ENCODE data around the gene SLC18A3. TPM values are rescaled to one million over a fixed set of nuclear protein-coding genes. Genes with fewer than 3 reads are reported as not detected.

The SLC18A3 gene
- total RNA-seq, 1 experiment from 2014 or later = not detected

GRCh38 chr10:49621561-49621960 lies 11.5 kb downstream of the SLC18A3 start:
- H3K4me1 Mint-ChIP-seq (ENCODE audit: low read depth, unreplicated experiment) = no peaks in the 10 kb centered on the region
- no TSS peak for BruUV-seq (replicated peaks)
- H3K9me3 Mint-ChIP-seq (ENCODE audit: low read depth, unreplicated experiment) = no peaks in the 10 kb centered on the region
- no peak overlapping the region for H3K27ac Mint-ChIP-seq (ENCODE audit: unreplicated experiment)
- TF ChIP-seq, protein P1, sequence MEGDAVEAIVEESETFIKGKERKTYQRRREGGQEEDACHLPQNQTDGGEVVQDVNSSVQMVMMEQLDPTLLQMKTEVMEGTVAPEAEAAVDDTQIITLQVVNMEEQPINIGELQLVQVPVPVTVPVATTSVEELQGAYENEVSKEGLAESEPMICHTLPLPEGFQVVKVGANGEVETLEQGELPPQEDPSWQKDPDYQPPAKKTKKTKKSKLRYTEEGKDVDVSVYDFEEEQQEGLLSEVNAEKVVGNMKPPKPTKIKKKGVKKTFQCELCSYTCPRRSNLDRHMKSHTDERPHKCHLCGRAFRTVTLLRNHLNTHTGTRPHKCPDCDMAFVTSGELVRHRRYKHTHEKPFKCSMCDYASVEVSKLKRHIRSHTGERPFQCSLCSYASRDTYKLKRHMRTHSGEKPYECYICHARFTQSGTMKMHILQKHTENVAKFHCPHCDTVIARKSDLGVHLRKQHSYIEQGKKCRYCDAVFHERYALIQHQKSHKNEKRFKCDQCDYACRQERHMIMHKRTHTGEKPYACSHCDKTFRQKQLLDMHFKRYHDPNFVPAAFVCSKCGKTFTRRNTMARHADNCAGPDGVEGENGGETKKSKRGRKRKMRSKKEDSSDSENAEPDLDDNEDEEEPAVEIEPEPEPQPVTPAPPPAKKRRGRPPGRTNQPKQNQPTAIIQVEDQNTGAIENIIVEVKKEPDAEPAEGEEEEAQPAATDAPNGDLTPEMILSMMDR (IDR thresholded peaks at IDR 0.05; ENCODE audit: unreplicated experiment) = no peak
- intact Hi-C loops (cut with micrococcal nuclease; ENCODE audit: unreplicated experiment) = no loop called here
- CTCF ChIA-PET = no interaction called here
- H3K4me3 Mint-ChIP-seq (ENCODE audit: low read depth, unreplicated experiment) = no peak overlapping the region
- no peaks in the 10 kb centered on the region for H3K36me3 Mint-ChIP-seq (ENCODE audit: insufficient read depth, unreplicated experiment)
- H3K27me3 Mint-ChIP-seq (ENCODE audit: unreplicated experiment) = peaks cover 86% of the 10 kb centered on the region
- no peak for DNase-seq

GRCh38 chr10:49622426-49623425 lies 12.6 kb downstream of the SLC18A3 start:
- Mint-ChIP-seq H3K4me3 (ENCODE audit: low read depth, unreplicated experiment) (no peak overlapping the region), H3K9me3 (ENCODE audit: low read depth, unreplicated experiment) (no peaks in the 10 kb centered on the region), H3K27ac (ENCODE audit: unreplicated experiment) (no peak overlapping the region), H3K4me1 (ENCODE audit: low read depth, unreplicated experiment) (no peaks in the 10 kb centered on the region), H3K27me3 (ENCODE audit: unreplicated experiment) (peaks cover 74% of the 10 kb centered on the region), H3K36me3 (ENCODE audit: insufficient read depth, unreplicated experiment) (no peaks in the 10 kb centered on the region)
- CTCF ChIA-PET = no interaction called here
- intact Hi-C loops (cut with micrococcal nuclease; ENCODE audit: unreplicated experiment) = no loop called here
- no peak for DNase-seq
- TF ChIP-seq, protein P1 (IDR thresholded peaks at IDR 0.05; ENCODE audit: unreplicated experiment) = no peak
- BruUV-seq (replicated peaks) = no TSS peak

- Mint-ChIP-seq H3K27ac (ENCODE audit: unreplicated experiment) (no peak overlapping the region), H3K4me3 (ENCODE audit: low read depth, unreplicated experiment) (no peak overlapping the region), H3K36me3 (ENCODE audit: insufficient read depth, unreplicated experiment) (no peaks in the 10 kb centered on the region), H3K4me1 (ENCODE audit: low read depth, unreplicated experiment) (no peaks in the 10 kb centered on the region), H3K9me3 (ENCODE audit: low read depth, unreplicated experiment) (no peaks in the 10 kb centered on the region), H3K27me3 (ENCODE audit: unreplicated experiment) (peaks cover 55% of the 10 kb centered on the region)
- TF ChIP-seq, protein P1 (IDR thresholded peaks at IDR 0.05; ENCODE audit: unreplicated experiment) = no peak
- no peak for DNase-seq
- no TSS peak for BruUV-seq (replicated peaks)
- CTCF ChIA-PET = no interaction called here
- intact Hi-C loops (cut with micrococcal nuclease; ENCODE audit: unreplicated experiment) = no loop called here
These were observed 14.5 kb downstream of the SLC18A3 start for GRCh38 chr10:49624629-49625028.

DNA sequence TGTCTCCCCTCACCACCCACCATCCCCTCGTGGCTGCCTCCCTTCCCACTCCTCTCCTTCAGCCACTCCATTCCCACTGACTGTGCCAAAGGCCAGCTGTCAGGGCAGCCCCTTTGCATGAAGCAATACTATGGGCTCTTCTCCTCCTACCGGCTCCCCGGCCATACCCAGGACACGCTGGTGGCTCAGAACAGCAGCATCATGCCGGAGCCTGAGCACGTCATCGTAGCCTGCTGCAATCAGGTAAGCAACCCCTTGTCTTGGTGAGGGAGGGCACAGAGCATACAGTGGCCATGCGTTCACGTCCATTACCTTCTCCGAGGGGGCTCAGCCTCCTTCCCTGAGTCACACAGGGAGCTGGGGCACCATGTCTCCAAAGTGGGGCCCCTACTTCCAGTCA lies 15.3 kb downstream of the SLC18A3 start:
- DNase-seq = no peak
- Mint-ChIP-seq H3K4me3 (ENCODE audit: low read depth, unreplicated experiment) (no peak overlapping the region), H3K36me3 (ENCODE audit: insufficient read depth, unreplicated experiment) (no peaks in the 10 kb centered on the region), H3K27ac (ENCODE audit: unreplicated experiment) (no peak overlapping the region), H3K9me3 (ENCODE audit: low read depth, unreplicated experiment) (no peaks in the 10 kb centered on the region), H3K4me1 (ENCODE audit: low read depth, unreplicated experiment) (no peaks in the 10 kb centered on the region), H3K27me3 (ENCODE audit: unreplicated experiment) (peaks cover 47% of the 10 kb centered on the region)
- BruUV-seq (replicated peaks) = no TSS peak
- CTCF ChIA-PET = no interaction called here
- intact Hi-C loops (cut with micrococcal nuclease; ENCODE audit: unreplicated experiment) = no loop called here
- TF ChIP-seq, protein P1 (IDR thresholded peaks at IDR 0.05; ENCODE audit: unreplicated experiment) = no peak

Data from Calu3 (cell line).